Ovary (tissue), 3 donors: ENCODE results near the gene TNRC6B.

Source experiments
- POLR2A ChIP-seq: fragments of 450-650 bp; IDR thresholded peaks from one replicate; pipeline ENCODE4 v1.6.1; 2017; ENCODE audit warnings: antibody characterized with exemption, mild to moderate bottlenecking, moderate library complexity
- TF ChIP-seq, protein P1 (sequence below), 3 donors: fragments of 450-650 bp in 2 of 3; fragments of 200-600 bp in 1 of 3; IDR thresholded peaks; one replicate each; pipeline versions ENCODE4 v1.5.1 to v1.8.0; 2016 to 2022; ENCODE audit warnings: antibody characterized with exemption in 3 of 3, mild to moderate bottlenecking in 1 of 3
- donor health status: DM: no; HTN: no; CAD: no.

DNA sequence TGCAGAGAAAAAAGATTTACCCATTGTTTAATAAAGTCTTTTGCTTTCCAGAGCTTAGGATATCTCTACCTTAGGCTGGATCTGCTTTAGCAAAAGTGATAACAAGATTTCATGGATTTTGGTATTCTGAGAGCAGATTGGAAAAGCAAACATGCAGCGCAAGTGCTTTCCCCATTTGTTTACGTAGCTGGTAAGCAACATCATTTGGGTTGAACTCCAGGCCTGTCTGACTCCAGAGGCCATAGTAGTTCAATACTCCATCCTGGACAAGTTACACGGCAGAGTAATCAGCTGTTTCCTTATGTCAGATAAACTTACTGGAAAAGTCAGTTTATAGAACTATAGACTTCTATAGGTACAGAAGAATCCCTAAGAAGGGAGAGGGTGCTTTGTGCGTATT is 40.6 kb upstream of the TNRC6B start:
- TF ChIP-seq, protein P1, sequence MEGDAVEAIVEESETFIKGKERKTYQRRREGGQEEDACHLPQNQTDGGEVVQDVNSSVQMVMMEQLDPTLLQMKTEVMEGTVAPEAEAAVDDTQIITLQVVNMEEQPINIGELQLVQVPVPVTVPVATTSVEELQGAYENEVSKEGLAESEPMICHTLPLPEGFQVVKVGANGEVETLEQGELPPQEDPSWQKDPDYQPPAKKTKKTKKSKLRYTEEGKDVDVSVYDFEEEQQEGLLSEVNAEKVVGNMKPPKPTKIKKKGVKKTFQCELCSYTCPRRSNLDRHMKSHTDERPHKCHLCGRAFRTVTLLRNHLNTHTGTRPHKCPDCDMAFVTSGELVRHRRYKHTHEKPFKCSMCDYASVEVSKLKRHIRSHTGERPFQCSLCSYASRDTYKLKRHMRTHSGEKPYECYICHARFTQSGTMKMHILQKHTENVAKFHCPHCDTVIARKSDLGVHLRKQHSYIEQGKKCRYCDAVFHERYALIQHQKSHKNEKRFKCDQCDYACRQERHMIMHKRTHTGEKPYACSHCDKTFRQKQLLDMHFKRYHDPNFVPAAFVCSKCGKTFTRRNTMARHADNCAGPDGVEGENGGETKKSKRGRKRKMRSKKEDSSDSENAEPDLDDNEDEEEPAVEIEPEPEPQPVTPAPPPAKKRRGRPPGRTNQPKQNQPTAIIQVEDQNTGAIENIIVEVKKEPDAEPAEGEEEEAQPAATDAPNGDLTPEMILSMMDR (IDR thresholded peaks at IDR 0.05), result no peak
- TF ChIP-seq POLR2A, result no peak
